Measurements from ENCODE around the gene RBMS3.

The RBMS3 gene

GRCh38 chr3:29568355-29568754, 287.5 kb downstream of the RBMS3 start:
- DNase-seq (ENCODE audit: low read depth, low spot score): no peak

GRCh38 chr3:29576181-29576580, 295.3 kb downstream of the RBMS3 start:
- no peak for DNase-seq (ENCODE audit: low read depth, low spot score)

DNA sequence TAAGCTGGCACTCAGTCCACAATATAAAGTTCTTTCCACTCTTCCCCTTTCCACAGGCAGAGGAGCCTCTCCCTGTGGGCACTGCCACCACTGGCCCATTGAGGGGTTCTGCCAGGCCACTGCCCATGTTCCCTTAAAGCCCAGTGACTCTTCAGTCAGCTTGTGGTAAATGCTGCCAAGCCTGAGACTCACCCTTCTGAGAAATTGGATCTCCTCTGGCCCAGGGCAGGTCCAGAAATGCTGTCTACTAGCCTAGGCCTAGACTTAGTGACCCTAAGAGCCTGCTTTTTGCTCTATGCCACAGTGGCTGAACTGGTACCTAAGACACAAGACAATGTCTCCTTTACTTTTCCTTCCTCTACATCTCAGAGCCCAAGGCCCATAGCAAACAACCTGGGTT, 295.8 kb downstream of the RBMS3 start:
- no peak for DNase-seq (ENCODE audit: low read depth, low spot score)

DNA sequence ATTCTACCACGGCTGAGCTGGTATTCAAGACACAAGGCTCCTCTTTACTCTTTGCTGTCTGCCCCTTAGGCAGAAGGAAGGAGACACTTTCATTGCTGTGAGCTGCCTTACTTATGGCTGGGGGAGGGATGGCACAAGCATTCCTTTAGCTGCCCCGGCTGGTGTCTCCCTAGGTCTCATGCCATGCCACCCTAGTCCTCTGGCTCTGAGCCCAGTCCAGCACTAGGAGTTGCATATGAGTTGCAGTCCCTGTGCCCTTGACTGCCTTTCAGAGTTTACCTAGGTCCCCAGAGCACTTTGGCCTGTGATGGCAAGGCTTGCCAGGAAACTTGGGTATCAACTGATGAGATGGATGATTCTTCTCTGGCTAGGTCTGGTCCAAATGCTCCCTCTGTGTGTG, 296.4 kb downstream of the RBMS3 start:
- no peak for DNase-seq (ENCODE audit: low read depth, low spot score)

DNA sequence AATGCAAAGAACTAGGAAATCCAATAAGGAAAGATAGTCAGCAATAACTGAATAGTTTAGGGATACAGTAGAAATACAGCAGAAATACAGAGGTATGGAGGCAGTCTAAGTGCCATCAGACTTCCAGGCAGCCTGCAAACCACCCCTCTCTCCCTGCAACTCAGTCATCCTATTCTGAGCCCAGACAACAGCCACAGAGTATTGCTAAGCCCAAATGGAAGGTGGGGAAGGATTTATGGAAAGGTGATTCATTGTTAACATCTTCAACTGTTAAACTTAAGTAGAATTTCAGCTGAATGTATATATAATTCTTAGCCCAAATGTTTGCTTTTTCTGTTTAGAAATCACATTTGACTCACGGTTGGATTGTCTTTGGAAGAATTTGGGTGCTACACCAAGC, 300.4 kb downstream of the RBMS3 start:
- no peak for DNase-seq (ENCODE audit: low read depth, low spot score)

DNA sequence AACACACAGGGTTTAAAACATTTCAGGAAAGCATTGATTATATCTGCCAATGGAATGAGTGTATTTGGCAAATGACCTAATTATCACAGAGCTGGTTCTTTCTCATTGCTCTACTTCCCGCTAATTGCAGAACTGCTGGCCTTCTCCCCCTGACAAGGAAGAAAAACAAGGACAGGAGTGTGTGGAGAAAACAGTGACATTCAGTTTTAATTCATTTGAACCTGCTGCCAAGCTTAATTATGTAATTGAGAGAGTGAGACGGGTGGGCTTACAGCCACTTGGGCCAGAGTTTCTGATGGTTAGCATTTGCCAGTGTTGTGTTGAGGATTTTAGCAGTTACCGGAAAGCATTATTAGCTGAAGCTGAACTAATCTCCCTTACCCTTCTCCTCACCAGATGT, 301.4 kb downstream of the RBMS3 start:
- no peak for DNase-seq (ENCODE audit: low read depth, low spot score)

DNA sequence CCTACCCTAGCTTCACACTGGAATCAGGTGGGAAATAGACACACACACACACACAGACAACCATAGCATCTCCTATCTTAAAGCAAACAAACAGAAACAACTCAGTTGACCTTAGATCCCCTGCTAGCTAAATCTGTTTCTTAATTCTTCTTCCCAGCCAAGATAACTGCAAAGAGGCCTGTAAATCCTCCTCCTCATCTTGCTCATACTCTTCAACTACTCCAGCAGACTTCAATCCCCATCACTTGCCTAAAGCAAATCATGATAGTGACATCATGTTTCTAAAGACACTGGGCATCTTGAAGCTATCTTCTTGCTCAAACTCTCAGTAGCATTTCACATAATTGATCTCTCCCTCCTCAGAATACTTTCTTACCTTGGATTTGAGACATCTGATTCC, 303.0 kb downstream of the RBMS3 start:
- no peak for DNase-seq (ENCODE audit: low read depth, low spot score)

- DNase-seq (ENCODE audit: low read depth, low spot score): no peak
Measured at GRCh38 chr3:29585368-29585767, 304.5 kb downstream of the RBMS3 start.

GRCh38 chr3:29587340-29587739, 306.5 kb downstream of the RBMS3 start:
- DNase-seq (ENCODE audit: low read depth, low spot score): no peak

- no peak for DNase-seq (ENCODE audit: low read depth, low spot score)
Measured at GRCh38 chr3:29590012-29590411, 309.1 kb downstream of the RBMS3 start.

DNA sequence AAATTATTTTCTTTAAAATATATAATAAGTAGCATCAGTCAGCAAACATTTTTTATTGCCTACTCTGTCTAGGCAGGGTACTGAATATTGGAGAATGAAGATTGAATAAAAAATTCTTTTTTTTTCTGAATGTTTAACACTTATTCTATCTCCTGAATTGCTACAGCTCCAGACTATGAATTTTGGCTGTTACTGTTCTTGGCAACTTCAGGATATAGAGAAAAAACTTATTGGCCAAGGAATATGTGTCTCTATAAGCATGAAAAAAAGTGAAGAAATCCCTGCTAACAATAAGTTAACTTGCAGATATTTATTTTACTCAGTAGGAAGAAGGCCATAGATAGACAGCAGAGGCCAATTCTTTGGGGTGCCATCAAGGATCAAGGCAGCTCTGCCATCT, 309.6 kb downstream of the RBMS3 start:
- no peak for DNase-seq (ENCODE audit: low read depth, low spot score)

DNA sequence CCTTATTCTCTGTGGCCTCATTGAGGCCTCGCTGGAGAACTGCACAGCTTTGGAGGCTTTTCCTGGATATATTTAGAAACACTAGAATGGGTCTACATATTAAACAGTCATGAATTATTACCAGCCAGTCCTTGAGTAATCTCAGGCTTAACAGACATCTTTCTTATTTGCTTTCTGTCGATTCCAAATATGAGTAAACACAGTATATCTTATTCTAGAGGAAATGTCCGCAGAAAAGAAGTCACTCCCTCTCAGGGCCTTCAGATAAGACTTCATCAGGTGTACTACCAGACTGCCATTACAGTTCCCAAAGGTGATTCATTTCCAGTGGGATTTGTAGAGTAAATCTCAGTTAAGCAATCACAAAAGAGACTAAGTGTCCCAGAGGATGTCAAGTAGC, 310.7 kb downstream of the RBMS3 start:
- no peak for DNase-seq (ENCODE audit: low read depth, low spot score)

DNA sequence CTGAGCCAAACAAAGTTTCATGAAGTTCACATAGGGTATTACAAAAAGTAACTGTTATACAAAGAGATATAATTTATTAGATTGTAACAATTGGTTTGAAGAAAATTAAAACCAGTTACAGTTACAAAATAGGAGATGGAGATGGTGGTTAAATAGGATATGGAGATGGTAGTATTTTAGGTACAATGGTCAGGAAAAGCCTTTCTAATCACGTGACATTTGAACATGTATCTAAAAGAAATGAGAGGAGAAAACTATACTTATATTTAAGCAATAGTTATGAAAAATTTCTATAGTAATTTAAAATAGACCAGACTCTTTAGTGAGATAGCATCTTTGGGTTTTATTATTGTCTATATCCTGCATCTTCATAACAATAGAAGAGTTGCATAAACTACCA, 312.9 kb downstream of the RBMS3 start:
- no peak for DNase-seq (ENCODE audit: low read depth, low spot score)

DNA sequence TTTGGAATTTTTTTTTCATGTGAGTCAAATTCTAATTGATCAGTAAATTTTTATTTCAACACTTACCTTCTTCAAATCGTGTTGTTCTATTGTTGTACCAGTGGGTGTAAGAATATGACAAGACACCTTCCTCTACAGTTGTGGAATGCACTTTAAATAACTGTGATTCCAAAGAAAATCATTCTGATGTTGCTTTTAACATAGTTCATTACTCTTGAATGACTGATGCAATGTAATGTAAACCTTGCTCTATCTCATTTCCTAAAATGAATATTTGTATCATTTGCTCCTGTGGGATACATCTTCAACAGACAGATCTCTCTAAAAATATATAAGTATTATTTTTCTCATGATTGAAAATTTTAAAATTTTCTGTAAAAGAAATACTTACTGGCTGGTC, 313.4 kb downstream of the RBMS3 start:
- DNase-seq (ENCODE audit: low read depth, low spot score): no peak

- DNase-seq (ENCODE audit: low read depth, low spot score): no peak
Measured at GRCh38 chr3:29597376-29598008, 316.6 kb downstream of the RBMS3 start.

- no peak for DNase-seq (ENCODE audit: low read depth, low spot score)
Measured at GRCh38 chr3:29601861-29602585, 321.2 kb downstream of the RBMS3 start.

- DNase-seq (ENCODE audit: low read depth, low spot score): no peak
Measured at GRCh38 chr3:29605845-29606244, 325.0 kb downstream of the RBMS3 start.

DNA sequence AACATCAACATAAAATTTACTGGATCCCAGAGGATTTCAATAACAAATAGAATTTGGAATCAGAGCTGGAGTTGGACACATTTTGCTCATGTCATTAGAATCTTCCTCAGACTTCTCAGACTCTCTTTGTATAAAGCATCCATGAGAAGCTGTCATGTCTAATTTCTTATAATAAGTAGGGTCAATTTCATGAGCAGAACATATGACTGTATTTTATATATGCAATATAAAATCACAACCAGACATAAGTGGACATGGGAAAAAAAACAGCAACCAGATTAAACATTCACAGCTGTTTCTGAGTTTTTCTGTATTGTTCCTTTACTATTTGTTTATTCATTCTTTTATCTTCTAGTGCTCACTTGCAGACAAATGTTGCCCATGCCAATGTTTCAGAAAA, 325.5 kb downstream of the RBMS3 start:
- no peak for DNase-seq (ENCODE audit: low read depth, low spot score)

DNA sequence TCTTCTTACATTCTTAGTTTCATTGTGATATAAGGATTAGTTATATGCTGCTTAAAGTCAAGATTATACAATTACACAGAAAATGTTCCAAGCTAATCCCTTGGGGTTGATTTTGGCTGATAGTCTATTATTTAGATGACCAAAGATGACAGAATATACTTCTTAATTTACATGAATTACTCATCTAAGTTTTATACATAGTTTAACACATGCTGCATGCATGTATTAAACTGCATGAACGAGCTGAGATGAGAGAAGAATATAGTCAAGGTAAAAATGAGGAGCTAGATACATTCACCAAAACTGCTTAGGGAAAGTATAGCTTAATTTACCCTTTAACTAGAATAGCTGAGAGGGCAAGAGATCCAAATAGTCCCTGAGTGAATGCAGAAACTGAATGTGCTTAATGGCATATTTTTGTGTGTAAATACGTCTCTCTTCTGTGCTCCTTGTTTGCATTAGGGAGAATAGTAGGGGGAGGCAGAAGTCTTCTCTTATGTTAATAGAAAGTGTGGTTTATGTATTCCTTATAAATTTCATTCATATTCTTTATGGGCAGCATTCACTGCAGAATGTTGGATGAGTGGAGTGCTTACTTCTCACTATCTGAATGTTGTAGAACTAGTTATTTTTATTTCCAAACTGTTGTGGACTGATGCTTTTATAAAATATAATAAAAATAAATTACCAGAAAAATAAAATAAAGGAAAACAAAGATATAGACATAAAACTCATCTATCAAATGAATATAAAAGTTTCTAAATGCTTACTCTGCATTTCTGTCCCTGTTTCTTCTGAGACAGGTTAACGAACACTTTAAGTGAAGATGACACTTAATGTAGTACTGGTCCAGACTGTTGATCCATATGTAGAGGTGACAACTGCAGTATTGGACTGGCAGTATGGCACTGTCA, 327.8 kb downstream of the RBMS3 start:
- no peak for DNase-seq (ENCODE audit: low read depth, low spot score)

- DNase-seq (ENCODE audit: low read depth, low spot score): no peak
Measured at GRCh38 chr3:29609328-29609811, 328.5 kb downstream of the RBMS3 start.

- no peak for DNase-seq (ENCODE audit: low read depth, low spot score)
Measured at GRCh38 chr3:29610781-29611180, 329.9 kb downstream of the RBMS3 start.

- no peak for DNase-seq (ENCODE audit: low read depth, low spot score)
Measured at GRCh38 chr3:29611252-29611651, 330.4 kb downstream of the RBMS3 start.

Measured in activated CD4-positive, CD25-positive, alpha-beta regulatory T cell treated with anti-CD3 and anti-CD28 coated beads, Interleukin-2, amount 50 U/mL, for 16 hours (primary cell).